NCI-H1092 treated with DMSO at 0.1 percent for 48 hours (cell line): ENCODE results near the gene CDH4.

Experiments used
- DNase-seq: peaks from one replicate; lab custom pipeline; 2025; lab: John Stamatoyannopoulos, UW

Gene CDH4

GRCh38 chr20:61949714-61950640 is 697.9 kb downstream of the CDH4 start:
- no peak for DNase-seq

DNA sequence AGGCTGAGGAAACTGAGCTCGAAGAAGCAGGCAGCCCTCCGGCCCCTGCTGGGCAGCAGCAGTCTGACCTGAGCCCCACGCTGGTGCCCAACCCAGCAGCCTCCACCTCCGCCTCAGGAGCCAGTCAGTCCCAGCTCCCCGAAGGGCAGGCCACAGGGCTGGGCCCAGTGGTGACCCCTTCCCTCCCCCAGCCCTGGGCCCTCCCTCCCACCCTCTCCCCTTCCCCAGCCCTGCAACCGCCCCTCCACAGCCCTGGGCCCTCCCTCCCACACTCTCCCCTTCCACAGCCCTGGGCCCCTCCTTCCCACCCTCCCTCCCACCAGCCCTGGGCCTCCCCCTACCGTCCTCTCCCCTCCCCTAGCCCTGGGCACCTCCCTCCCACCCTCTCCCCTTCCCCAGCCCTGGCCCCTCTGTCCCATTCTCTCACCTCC is 698.6 kb downstream of the CDH4 start:
- DNase-seq = no peak

DNA sequence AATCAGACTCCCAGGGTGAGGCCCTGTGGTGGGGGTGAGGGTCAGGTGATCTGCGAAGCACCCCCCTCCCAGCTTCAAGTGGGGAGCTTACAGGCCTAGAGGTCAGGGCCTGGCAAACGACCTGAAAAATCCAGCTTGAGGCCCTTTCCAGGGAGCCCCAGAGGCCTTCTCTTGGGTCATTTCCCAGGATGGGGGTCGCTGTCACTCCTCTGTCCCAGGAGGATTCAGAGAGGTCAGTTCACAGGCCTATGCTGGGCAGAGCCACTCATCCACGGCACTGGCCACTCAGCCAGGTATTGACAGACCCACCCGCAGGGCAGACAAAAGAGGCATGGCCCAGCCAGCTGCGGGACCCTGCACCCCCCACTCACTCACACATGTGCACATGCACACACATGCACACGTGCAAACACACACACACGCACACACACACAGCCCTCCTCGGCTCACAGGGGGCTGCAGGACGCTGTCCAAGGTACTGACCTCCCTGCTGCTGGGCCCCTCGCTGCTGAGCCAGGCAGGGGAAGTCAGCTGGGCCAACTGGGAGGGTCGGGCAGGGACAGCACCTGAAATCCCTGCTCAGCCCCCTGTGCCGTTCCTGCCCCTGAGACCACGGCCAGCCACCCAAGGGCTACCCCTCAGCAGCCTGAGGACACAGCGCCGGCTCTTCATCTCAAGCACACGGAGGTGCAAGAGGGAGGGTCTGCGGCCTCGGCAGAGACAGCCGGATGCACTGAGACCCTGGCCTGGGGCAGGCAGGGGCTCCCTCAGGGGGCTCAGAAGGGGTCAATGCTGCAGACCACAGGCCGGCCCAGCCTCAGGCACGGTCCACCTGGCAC is 699.9 kb downstream of the CDH4 start:
- no peak for DNase-seq

DNA sequence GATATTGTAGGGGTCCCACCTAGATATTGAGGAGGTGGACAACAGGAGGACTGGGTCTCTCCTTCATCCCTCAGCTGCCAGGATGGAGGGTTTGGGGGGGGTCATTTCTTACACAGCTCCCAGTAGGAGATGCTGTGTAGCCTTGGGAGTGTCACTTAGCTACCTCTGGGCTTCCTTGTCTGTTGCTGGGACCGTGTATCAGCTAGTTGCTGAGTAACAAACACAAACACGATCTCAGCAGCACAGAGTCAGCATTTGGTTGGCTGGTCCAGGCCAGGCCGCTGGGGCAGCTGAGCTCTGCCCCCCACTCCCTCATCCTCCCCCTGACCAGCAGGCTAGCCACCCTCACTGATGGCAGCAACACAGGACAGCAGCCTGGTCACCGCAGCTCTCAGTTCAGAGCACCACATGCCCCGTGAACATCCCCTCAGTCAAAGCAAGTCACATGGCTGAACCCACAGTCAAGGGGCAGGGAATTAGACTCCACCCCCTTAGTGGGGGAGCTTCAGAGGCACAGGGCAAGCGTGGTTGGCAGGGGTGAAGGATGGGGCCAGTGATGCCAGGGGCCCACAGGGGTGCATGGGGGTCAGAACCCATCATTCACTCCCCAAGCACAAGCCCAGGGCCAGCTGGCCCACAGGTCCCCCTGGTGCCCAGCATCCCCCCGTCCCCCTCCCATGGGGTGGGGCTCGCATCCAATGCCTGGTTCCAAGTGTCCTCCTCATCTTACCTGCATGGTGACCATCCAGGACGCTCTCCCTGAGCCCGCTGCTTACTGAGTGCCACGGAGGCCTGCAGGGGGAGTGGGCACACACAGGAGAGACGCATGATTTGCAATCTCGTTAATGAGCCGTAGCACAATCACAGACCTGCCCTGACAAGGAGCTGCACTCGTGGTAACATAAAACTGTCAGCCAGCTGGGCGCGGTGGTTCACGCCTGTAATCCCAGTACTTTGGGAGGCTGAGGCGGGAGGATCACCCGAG is 701.3 kb downstream of the CDH4 start:
- DNase-seq = peak; percentile 15

DNA sequence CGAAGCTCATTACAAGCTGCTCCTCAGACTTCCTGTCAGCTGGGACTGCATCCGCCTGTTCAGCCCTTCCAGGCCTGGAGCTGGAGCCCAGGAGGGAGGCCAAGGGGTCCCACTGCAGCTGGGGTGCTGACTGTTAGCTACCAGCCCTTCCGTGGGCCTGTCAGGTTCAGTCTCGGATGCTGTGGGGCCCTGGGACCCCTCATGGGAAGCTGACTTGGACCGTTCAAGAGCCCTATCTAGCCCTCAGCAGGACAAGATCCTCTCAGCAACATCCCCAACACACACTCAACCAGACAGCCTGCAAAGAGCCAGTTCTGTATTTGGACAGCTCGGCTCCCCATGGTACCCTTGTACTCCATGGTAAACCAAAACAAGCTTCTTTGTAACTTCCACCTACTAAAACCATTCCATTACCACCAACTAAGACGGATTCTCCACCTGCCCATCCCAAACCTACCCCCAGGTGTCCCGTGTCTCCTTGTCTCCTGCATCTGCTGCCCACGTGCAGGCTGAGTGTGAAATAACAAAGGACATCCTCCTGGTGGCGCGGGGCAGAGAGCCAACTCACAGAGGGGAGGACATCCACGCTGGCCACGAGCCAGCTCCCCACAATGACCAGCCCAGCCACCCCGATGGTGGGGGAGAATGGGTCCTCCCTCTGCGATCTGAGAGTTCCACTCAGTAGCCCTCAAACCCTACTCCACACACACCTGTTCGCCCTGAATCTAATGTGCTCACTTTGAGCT is 702.4 kb downstream of the CDH4 start:
- DNase-seq = peak; percentile 89

DNA sequence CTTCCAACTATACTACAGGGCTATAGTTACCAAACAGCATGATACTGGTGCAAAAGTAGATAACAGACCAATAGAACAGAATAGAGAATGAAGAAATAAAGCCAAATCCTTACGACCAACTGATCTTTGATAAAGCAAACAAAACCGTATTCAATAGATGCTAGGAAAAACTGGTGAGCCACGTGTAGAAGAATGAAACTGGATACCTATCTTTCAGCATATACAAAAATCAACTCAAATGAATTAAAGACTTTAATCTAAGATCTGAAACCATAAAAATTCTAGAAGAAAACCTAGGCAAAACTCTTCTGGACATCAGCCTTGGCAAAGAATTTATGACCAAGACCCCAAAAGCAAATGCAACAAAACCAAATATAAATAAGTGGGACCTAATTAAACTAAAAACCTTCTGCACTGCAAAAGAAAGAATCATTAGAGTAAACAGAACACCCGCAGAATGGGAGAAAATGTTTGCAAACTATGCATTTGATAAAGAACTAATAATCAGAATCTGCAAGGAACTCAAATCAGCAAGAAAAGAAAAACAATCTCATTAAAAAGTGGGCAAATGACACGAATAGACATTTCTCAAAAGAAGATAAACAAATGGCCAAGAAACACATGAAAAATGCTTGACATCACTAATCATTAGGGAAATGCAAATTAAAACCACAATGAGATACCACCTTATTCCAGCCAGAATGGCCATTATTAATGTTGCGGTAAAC is 703.8 kb downstream of the CDH4 start:
- no peak for DNase-seq

DNA sequence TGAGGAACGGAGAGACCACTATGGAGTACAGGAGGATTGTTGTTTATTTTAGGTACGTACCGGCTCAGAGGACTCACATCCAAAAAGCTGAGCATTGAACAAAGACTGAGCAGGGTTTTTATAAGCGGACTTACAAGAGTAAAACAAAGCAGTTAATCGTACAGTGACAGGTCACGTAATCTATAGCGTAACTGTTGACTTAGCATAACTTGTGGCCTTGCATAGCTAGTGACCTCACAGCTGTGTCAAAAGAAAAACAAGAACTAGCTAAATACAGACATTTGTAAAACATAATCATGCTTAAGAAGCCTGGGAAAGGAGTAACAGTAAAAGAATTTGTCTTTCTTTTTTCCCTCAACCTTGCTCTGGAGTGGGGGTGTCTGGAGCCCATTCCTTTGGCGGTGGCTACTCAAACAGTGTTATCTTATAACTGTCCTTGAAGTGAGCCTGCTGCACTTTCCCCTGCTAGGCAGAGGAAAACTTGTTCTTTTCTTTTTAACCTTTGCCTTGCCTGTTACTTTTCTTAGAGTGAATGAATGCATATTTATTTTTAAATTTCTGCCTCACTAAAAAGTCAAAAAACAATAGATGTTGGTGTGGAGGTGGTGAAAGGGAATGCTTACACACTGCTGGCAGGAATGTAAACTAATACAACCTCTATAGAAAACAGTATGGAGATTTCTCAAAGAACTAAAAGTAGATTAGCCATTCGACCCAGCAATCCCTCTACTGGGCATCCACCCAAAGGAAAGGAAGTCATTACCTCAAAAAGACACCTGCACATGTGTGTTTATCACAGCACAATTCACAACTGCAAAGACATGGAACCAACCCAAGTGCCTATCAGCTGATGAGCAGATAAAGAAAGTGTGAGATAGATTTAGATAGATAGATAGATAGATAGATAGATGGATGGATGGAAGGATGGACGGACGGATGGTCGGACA is 704.6 kb downstream of the CDH4 start:
- no peak for DNase-seq

DNA sequence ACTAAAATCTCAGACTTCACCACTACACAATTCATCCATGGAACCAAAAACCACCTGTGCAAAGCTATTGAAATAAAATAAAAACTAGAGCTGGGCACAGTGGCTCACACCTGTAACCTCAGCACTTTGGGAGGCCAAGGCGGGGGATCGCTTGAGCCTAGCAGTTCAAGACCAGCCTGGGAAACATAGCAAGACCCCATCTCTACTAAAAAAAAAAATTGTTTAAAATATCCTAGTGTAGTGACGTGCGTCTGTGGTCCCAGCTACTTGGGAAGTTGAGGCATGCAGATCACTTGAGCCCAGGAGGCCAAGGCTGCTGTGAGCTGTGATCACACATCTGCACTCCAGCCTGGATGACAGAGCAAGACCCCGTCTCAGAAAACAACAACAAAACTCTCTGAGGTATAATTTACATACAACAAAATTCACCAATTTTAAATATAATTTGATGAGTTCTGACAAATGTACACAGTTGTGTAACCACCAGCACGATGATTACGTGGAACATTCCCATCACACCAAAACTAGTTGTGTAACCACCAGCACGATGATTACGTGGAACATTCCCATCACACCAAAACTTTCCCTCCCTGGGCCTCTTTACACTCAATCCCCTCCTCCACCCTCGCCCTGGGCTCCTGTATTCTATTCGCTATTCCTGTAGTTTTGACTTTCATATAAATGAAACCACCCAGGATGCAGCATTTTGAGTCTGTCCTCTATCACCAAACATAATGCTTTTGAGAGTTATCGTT is 706.1 kb downstream of the CDH4 start:
- no peak for DNase-seq

DNA sequence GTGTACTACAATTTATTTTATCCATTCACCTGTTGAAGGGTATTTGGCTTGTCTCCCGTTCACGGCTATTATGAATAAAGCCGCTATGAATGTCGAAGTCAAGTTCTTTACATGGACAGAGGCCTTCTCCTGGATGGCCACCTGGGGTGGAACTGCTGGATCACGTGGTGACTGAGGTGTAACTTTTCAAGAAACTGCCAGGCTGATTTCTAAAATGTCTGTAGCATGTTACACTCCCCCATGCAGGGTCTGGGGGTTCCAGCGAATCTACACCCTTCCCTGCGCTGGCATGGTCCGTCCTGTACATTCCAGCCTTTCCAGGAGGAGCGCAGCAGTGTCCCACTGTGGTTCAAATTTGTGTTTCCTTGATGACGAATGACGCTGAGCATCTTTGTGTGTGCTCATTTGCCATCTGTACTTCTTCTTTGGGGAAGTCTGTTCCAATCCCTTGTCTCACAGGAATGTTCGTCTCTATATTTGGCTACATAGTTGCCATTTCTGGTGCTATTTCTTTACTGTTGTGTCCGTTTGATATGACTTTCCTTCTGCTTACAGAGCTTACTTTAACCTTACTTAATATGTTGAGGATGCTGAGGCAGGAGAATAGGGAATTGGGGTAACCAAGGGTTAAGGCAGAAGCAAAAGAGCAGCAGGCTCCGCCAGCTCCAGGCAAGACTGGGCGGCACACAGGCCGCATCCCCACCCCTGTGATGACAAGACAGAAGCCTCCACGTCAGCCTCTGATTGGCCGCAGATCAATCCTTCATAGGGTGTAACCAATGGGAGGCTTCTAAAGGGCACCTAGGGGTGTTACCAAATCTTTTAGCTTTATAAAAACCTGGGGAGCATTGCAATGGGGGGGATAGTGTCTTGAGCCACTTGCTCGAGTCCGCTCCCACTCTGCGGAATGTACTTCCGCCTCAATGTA is 707.0 kb downstream of the CDH4 start:
- no peak for DNase-seq

- no peak for DNase-seq
Measured at GRCh38 chr20:61960836-61961235, 708.8 kb downstream of the CDH4 start.

DNA sequence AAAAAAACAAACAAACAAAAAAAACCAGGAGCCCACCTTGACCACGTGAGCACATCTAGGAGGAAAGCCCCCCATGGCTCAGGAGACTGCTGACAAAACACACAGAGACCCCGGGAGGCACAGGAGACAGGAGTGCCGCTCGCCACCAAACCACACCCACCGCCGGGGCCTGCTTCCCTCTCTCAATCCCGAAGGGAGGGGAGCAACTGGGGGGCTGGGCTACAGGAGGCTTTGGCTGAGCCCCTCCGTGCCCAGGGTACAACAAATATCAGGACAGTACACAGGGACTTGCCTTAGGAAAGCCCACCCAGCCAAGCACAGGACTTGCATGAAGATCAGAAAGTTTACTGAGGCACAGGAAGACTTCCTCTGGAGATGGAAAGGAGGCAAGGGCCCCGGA is 711.1 kb downstream of the CDH4 start:
- DNase-seq = no peak

DNA sequence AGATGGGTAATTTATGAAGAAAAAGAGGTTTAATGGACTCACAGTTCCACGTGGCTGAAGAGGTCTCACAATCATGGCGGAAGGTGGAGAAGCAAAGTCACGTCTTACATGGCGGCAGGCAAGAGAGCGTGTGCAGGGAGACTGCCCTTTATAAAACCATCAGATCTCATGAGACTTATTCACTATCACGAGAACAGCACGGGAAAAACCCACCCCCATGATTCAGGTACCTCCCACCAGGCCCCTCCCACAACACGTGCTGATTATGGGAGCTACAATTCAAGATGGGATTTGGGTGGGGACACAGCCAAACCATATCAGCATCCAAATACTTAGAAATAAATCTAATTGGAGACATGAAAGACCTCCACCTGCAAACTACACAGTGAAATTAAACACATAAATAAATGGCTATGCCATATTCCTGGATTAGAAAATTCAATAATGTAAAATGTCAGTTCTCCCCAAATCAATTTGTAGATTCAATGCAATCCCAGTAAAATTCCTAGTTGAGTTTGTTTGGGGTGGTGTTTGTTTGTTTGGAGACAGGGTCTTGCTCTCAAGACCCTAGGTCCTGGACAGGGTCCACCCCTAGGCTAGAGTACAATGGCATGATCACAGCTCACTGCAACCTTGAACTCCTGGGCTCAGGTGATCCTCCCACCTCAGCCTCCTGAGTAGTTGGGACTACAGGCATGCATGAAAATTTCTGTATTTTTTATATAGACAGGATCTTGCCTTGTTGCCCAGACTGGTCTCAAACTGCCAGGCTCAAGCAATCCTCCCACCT is 712.0 kb downstream of the CDH4 start:
- no peak for DNase-seq

- no peak for DNase-seq
Measured at GRCh38 chr20:61964675-61965605, 712.9 kb downstream of the CDH4 start.

DNA sequence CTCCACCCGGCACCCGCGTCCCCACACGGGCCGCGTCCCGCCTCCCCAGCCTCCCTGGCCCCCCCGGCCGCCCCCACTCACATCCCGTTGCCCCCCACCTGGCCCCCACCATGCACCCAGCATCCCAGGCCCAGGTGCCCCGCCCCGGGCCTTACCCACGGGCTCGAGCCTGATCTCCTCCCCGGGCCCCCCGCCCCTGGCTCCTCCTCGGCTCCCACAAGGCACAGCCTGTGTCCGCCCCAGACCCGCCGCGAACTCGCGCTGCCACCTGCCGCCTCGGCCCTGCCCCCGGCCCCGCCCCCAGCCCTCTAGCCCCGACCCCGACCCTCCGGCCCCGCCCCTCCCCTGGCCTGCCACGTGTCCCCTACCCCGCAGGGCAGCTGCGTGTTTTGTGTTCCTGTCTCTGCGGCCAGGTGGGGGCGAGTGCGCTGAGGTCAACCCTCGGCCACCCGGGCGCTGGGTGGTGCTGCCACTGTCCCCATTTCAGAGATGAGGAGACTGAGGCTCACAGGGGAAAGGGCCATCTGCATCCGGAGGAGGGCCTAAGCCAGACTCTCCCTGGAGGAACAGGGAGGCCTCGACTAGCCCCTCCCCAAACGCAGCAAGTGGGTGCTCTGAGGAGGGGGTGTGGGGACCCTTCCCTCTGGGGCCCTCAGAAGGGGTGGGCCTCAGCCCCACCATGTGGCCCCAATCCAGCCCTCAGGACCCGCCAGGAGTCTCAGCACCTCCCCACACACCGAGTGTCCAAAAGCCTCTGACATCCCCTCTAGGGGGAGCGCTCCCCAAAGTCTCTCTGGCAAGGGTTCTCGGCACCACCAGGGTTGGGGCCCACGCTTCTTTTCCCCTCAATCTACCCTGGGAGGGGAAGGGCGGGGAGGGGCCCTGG is 713.8 kb downstream of the CDH4 start:
- no peak for DNase-seq
